Activated naive CD8-positive, alpha-beta T cell treated with anti-CD3 and anti-CD28 coated beads, Interleukin-2, amount 50 U/mL, for 24 hours (primary cell): ENCODE measurements around the gene RCCD1.

Source experiments
- ATAC-seq: fragments of 150-1000 bp; cut with Tn5 transposase; one replicate; pipeline ENCODE4 v1.10.0; 2021
- DNase-seq: peaks from one replicate; pipeline ENCODE4 v3.0.0; 2021
- H3K27ac Mint-ChIP-seq: one replicate; pipeline ENCODE4 v1.8.0; 2021; ENCODE audit warnings: mild to moderate bottlenecking, mixed read lengths
- H3K27me3 Mint-ChIP-seq: one replicate; pipeline ENCODE4 v1.8.0; 2021; ENCODE audit warnings: mixed read lengths
- H3K36me3 Mint-ChIP-seq: one replicate; pipeline ENCODE4 v1.8.0; 2021; ENCODE audit warnings: low read depth, mixed read lengths
- H3K4me1 Mint-ChIP-seq: one replicate; pipeline ENCODE4 v1.8.0; 2021; ENCODE audit warnings: mixed read lengths
- H3K4me3 Mint-ChIP-seq: one replicate; pipeline ENCODE4 v1.8.0; 2021; ENCODE audit warnings: mild to moderate bottlenecking, moderate library complexity, mixed read lengths
- H3K9me3 Mint-ChIP-seq: one replicate; pipeline ENCODE4 v1.8.0; 2021; ENCODE audit warnings: mixed read lengths

The RCCD1 gene

DNA sequence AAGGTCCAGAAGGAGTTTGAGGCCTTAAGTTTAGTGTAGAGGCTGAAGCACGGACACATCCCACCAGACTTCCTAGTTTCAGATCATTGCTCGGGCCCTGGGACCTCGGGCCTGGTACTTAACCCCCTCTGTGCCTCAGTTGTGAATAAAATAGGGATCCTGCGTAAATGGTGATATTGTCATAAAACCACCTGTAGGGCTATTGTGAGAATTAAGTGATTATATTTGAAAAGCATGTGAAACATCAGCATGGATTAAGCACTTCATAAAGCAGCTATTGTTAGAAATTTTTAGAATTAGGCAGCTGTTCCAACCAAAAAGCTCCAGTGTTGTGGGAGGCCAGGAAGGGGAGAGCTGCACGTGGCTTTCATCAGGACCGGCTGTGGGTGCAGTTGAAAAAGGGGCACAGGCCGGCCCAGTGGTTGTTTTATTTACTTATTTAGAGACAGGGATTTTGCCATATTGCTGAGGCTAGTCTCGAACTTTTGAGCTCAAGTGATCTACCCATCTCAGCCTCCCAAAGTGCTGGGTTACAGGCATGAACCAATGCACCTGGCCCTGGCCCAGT lies 4.4 kb downstream of the RCCD1 start:
- H3K36me3 Mint-ChIP-seq = peaks cover 33% of the 10 kb centered on the region
- no peaks in the 10 kb centered on the region for H3K27me3 Mint-ChIP-seq
- H3K27ac Mint-ChIP-seq = no peak overlapping the region
- ATAC-seq (no peak), DNase-seq (no peak)
- H3K4me3 Mint-ChIP-seq = no peak overlapping the region
- peaks cover 17% of the 10 kb centered on the region for H3K4me1 Mint-ChIP-seq
- no peaks in the 10 kb centered on the region for H3K9me3 Mint-ChIP-seq

- Mint-ChIP-seq H3K36me3 (peaks cover 37% of the 10 kb centered on the region), H3K27ac (no peak overlapping the region), H3K4me3 (no peak overlapping the region), H3K27me3 (no peaks in the 10 kb centered on the region), H3K9me3 (no peaks in the 10 kb centered on the region), H3K4me1 (peaks cover 13% of the 10 kb centered on the region)
- ATAC-seq (no peak), DNase-seq (no peak)
Measured at GRCh38 chr15:90959894-90960293, 5.2 kb downstream of the RCCD1 start.

DNA sequence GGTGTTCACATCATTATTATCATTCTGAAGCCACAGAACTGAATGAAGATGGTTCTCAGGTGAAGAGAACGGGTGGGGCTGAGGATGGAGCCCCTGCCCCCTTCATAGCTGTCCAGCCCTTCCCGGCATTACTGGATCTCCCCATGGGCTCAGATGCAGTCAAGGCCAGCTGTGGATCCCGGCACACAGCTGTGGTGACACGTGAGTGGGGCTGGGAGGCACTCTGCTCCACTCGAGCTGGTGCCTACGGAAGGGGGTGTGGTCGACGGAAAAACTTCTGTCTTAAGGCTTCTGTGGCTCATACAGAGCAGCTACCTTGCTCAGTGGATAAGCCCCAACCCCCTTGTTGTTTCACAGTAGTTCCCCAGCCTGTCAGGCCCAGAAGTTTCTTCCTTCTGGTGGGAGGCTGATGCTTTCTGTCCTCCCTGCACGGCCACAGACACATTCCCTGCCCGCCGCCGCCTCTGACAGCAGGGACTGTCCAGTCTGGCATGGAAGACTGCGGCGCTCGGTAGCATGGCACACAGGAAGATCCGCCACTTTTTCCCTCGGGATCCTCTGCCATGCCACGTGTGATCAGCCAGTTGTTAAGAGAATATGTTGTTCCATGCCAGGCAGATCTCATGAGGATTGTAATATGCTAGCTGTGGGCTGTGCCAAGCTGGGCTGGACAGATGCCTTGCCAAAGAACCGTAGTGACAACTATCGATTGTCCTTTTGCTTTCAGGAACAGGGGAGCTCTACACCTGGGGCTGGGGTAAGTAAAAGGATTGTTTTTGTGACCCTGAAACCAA lies 5.8 kb downstream of the RCCD1 start:
- ATAC-seq (no peak), DNase-seq (no peak)
- Mint-ChIP-seq H3K27ac (no peak overlapping the region), H3K4me1 (peaks cover 13% of the 10 kb centered on the region), H3K27me3 (no peaks in the 10 kb centered on the region), H3K36me3 (peaks cover 42% of the 10 kb centered on the region), H3K4me3 (no peak overlapping the region), H3K9me3 (no peaks in the 10 kb centered on the region)

DNA sequence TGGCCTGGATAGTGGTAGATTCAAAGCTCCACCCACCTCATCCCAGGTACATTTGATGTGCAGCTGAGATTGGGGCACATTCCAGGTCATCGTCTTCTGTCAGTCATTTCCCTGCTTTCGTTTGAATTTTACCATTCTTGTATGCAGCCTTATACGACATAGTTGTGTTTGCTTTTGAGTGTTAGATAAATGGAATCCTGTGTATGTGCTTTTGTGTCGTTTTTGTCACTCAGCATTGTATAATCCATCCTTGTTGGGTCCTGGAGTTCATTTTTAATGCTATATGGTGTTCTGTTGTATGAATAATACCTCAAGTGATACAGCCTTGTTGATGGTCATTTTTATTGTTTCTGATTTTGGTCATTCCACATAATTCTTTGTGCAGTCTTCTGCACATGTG lies 7.3 kb downstream of the RCCD1 start:
- no peak overlapping the region for H3K27ac Mint-ChIP-seq
- ATAC-seq (no peak), DNase-seq (no peak)
- no peaks in the 10 kb centered on the region for H3K27me3 Mint-ChIP-seq
- H3K36me3 Mint-ChIP-seq = peaks cover 54% of the 10 kb centered on the region
- no peaks in the 10 kb centered on the region for H3K9me3 Mint-ChIP-seq
- H3K4me1 Mint-ChIP-seq = peaks cover 5% of the 10 kb centered on the region
- no peak overlapping the region for H3K4me3 Mint-ChIP-seq

DNA sequence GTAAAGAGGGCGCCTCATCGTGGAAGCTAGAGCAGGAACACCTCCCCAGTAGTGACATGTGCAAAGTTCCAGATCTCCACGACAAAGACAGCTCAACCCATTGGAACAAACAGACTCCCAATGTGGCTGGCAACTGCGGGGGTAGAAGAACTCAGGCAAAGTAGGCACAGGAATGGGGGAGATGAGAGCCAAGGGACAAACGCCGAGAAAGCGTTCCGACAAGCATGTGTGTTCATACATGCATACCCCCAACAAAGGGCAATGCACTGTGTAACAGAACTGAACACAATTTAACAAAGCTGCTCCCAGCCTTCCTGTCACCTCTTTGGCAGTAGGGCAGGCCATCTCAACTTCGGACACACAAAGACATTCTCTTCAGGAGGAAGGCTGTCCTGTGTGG lies 11.6 kb downstream of the RCCD1 start:
- H3K4me3 Mint-ChIP-seq = no peak overlapping the region
- no peaks in the 10 kb centered on the region for H3K27me3 Mint-ChIP-seq
- H3K9me3 Mint-ChIP-seq = no peaks in the 10 kb centered on the region
- DNase-seq (no peak), ATAC-seq (no peak)
- H3K36me3 Mint-ChIP-seq = peaks cover 71% of the 10 kb centered on the region
- H3K4me1 Mint-ChIP-seq = no peaks in the 10 kb centered on the region
- H3K27ac Mint-ChIP-seq = no peak overlapping the region

- Mint-ChIP-seq H3K27ac (no peak overlapping the region), H3K9me3 (no peaks in the 10 kb centered on the region)
Measured at GRCh38 chr15:90967206-90967605, 12.5 kb downstream of the RCCD1 start.

GRCh38 chr15:90968434-90968833 lies 13.8 kb downstream of the RCCD1 start:
- no peak for ATAC-seq
- Mint-ChIP-seq H3K9me3 (no peaks in the 10 kb centered on the region), H3K27me3 (no peaks in the 10 kb centered on the region), H3K36me3 (peaks cover 65% of the 10 kb centered on the region), H3K4me1 (no peaks in the 10 kb centered on the region), H3K4me3 (no peak overlapping the region), H3K27ac (no peak overlapping the region)
- no peak for DNase-seq

More at GRCh38 chr15:90967206-90967605, 12.5 kb downstream of the RCCD1 start:
- Mint-ChIP-seq H3K4me1 (no peaks in the 10 kb centered on the region), H3K36me3 (peaks cover 68% of the 10 kb centered on the region), H3K27me3 (no peaks in the 10 kb centered on the region), H3K4me3 (no peak overlapping the region)
- no peak for DNase-seq
- no peak for ATAC-seq

GRCh38 chr15:90970274-90970673 lies 15.6 kb downstream of the RCCD1 start:
- ATAC-seq = no peak
- no peak for DNase-seq
- Mint-ChIP-seq H3K36me3 (peaks cover 65% of the 10 kb centered on the region), H3K9me3 (no peaks in the 10 kb centered on the region), H3K4me1 (no peaks in the 10 kb centered on the region), H3K27ac (no peak overlapping the region), H3K4me3 (no peak overlapping the region), H3K27me3 (no peaks in the 10 kb centered on the region)

- Mint-ChIP-seq H3K27me3 (no peaks in the 10 kb centered on the region), H3K36me3 (peaks cover 64% of the 10 kb centered on the region), H3K4me1 (no peaks in the 10 kb centered on the region)
Measured at GRCh38 chr15:90972133-90972532, 17.4 kb downstream of the RCCD1 start.

GRCh38 chr15:90974216-90974615 lies 19.5 kb downstream of the RCCD1 start:
- Mint-ChIP-seq H3K4me3 (no peak overlapping the region), H3K36me3 (peaks cover 61% of the 10 kb centered on the region), H3K4me1 (no peaks in the 10 kb centered on the region), H3K27me3 (no peaks in the 10 kb centered on the region), H3K27ac (no peak overlapping the region), H3K9me3 (no peaks in the 10 kb centered on the region)
- DNase-seq (no peak), ATAC-seq (no peak)

More at GRCh38 chr15:90972133-90972532, 17.4 kb downstream of the RCCD1 start:
- ATAC-seq (no peak), DNase-seq (no peak)
- no peaks in the 10 kb centered on the region for H3K9me3 Mint-ChIP-seq
- no peak overlapping the region for H3K27ac Mint-ChIP-seq
- H3K4me3 Mint-ChIP-seq = no peak overlapping the region

GRCh38 chr15:90979582-90979981 lies 24.9 kb downstream of the RCCD1 start:
- peak overlapping the region; percentile 3 for H3K27ac Mint-ChIP-seq
- peaks cover 80% of the 10 kb centered on the region for H3K36me3 Mint-ChIP-seq
- no peaks in the 10 kb centered on the region for H3K27me3 Mint-ChIP-seq

DNA sequence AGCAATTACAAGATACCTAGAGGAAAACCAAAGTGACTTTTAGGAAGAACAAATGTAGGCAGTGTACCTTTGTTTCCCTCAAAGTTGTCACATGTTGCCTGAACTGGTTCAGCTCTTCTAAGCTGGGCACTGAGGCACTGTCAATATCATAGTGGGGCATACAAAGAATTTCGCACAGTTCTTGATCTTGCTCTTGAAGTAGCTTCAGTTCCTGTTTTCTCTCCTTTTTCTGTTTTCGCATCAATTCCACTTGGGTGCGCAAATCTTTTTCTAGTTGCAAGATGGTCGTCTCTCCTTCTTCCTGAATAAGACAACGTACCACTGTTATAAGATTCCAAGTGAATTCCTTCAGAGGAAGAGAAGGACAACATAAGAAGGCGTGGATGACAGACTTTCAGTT lies 27.0 kb downstream of the RCCD1 start:
- Mint-ChIP-seq H3K36me3 (peaks cover 68% of the 10 kb centered on the region), H3K27me3 (no peaks in the 10 kb centered on the region), H3K27ac (no peak overlapping the region), H3K4me3 (no peak overlapping the region), H3K4me1 (no peaks in the 10 kb centered on the region), H3K9me3 (no peaks in the 10 kb centered on the region)
- DNase-seq = no peak
- no peak for ATAC-seq

More at GRCh38 chr15:90979582-90979981, 24.9 kb downstream of the RCCD1 start:
- no peak for ATAC-seq
- DNase-seq = no peak
- Mint-ChIP-seq H3K4me3 (no peak overlapping the region), H3K9me3 (no peaks in the 10 kb centered on the region), H3K4me1 (no peaks in the 10 kb centered on the region)

DNA sequence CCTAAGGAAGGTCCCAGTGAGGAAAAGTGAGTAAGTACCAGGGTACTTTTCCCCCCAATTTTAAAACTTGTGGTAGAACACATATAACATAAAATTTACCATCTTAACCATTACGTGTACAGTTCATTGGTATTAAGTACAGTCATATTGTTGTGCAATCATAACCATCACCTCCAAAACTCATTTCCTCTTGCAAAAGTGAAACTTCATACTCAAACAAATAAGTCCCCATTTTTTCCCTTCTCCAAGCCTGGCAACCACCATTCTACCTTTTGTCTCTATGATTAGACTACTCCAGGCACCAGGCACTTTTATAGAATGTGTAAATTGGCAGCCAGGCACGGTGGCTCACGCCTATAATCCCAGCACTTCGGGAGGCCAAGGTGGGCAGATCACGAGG lies 27.5 kb downstream of the RCCD1 start:
- Mint-ChIP-seq H3K4me3 (no peak overlapping the region), H3K27me3 (no peaks in the 10 kb centered on the region), H3K4me1 (no peaks in the 10 kb centered on the region), H3K9me3 (no peaks in the 10 kb centered on the region), H3K36me3 (peaks cover 64% of the 10 kb centered on the region), H3K27ac (no peak overlapping the region)
- peak; percentile 28 for ATAC-seq
- DNase-seq = no peak

DNA sequence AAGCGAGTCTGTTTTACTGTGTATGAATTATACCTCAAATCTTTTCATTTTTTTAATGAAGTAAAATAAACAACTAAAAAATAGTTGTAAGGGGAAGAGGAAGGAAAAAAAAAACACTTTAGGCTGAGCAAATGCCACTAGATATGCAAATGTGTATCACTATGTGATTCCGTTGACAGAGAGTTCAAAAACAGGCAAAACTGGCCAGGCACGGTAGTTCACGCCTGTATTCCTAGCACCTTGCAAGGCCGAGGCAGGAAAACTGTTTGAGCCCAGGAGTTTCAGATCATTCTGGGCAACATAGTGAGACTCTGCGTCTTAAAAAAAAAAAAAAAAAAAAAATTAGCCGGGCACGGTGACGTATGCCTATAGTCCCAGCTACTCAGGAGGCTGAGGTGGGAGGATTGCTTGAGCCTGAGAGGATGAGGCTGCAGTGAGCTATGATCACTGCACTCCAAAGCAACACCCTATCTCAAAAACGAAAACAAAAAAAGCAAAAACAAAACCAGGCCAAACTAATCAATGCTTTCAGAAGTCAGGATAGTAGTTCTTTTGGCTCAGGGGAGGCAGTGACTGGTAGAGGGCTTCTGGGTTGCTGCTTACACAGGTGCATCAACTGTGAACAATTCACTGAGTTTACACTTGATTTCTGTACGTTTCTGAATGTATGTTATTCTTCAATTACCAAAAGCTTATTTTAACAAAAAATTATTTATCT lies 32.3 kb downstream of the RCCD1 start:
- Mint-ChIP-seq H3K4me3 (no peak overlapping the region), H3K9me3 (no peaks in the 10 kb centered on the region), H3K4me1 (peaks cover 15% of the 10 kb centered on the region), H3K36me3 (peaks cover 27% of the 10 kb centered on the region), H3K27me3 (no peaks in the 10 kb centered on the region), H3K27ac (no peak overlapping the region)
- no peak for DNase-seq
- no peak for ATAC-seq

GRCh38 chr15:90987561-90988141 lies 33.0 kb downstream of the RCCD1 start:
- no peaks in the 10 kb centered on the region for H3K9me3 Mint-ChIP-seq
- DNase-seq = no peak
- H3K27ac Mint-ChIP-seq = no peak overlapping the region
- H3K4me3 Mint-ChIP-seq = no peak overlapping the region
- H3K36me3 Mint-ChIP-seq = peaks cover 24% of the 10 kb centered on the region
- H3K4me1 Mint-ChIP-seq = peaks cover 21% of the 10 kb centered on the region
- no peaks in the 10 kb centered on the region for H3K27me3 Mint-ChIP-seq
- ATAC-seq = no peak
